ACHN (cell line): ENCODE measurements around the gene MFAP2.
"Not testable (repeated sequence)": the region's sequence is repeated elsewhere in the genome, so short reads cannot be mapped to it uniquely, and the experiment has no call there.

ENCODE experiments used
- DNase-seq: peaks from one replicate; pipeline ENCODE4 v3.0.0-alpha.2; 2015
- in situ Hi-C: cut with HindIII; loops from 2 replicates; pipeline ENCODE4 v1.10.0; 2017; ENCODE audit warnings: low sequenced_read_pairs, low pct_ligation_motif_present, low pct_unique_long_range_greater_than_20kb

Gene MFAP2

DNA sequence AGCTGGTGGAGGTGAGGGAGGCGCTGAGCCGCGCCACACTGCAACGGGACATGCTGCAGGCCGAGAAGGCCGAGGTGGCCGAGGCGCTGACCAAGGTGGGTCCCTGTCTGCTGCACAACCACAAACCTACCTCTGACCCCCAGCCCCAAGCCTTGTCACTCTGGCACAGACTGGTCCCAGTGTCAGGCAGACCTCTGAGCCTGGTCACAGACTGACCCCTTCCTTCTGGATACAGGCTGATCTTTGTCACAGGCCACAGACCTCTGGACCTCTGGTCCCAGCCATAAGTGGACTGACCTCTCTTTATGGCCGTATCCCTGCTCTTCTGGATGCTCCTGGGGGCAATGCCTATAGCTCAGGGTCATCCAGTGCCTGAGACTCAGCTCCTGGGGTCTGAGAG lies 34.9 kb downstream of the MFAP2 start:
- DNase-seq, in situ Hi-C loops: not testable (repeated sequence)

DNA sequence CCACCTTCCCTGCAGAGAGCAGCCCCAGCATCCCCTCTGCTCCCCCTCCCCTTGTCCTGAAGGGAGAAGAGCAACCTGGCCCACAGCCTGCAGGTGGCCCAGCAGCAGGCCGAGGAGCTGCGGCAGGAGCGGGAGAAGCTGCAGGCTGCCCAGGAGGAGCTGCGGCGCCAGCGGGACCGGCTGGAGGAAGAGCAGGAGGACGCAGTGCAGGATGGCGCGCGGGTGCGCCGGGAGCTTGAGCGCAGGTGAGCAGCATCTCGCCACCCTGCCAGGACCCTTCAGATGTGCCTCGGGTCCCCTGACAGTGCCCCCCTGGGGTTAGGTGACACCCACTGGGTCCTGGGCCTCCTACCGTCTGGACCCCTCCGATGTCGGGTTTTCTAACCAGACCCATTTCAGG lies 36.4 kb downstream of the MFAP2 start:
- in situ Hi-C loops: no loop called here
- no peak for DNase-seq

DNA sequence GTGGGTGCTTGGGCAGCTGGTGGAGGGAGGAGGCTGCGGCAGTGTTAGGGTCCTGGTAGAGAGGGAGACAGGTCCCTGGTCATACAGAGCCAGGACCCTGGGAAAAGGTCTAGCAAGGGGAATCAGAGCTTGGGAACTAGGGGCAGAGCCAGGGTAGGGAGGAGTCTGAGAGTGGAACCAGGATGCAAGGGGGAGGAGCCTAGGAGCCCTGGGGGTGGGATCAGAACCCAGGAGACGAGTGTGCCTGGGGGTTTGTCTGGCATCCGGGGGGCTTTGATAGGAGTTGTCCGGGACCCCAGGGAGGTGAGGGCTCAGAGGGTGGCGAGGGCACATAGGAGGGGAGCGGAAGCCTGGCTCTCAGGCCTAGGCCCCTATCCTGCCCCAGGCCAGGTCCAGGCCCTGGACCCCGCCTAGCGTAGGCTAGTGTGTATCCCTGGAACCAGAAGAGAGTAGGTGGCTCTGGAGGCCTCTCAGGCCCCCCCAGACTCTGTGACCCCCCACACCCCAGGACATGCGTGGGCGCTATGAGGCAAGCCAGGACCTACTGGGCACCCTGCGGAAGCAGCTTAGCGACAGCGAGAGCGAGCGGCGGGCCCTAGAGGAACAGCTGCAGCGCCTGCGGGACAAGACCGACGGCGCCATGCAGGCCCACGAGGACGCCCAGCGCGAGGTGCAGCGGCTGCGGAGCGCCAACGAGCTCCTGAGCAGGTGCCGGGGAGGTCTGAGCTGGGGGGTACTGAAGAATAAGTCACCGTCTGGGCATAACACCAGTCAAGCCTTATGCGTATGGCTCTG lies 40.8 kb downstream of the MFAP2 start:
- in situ Hi-C loops: not testable (repeated sequence)

DNA sequence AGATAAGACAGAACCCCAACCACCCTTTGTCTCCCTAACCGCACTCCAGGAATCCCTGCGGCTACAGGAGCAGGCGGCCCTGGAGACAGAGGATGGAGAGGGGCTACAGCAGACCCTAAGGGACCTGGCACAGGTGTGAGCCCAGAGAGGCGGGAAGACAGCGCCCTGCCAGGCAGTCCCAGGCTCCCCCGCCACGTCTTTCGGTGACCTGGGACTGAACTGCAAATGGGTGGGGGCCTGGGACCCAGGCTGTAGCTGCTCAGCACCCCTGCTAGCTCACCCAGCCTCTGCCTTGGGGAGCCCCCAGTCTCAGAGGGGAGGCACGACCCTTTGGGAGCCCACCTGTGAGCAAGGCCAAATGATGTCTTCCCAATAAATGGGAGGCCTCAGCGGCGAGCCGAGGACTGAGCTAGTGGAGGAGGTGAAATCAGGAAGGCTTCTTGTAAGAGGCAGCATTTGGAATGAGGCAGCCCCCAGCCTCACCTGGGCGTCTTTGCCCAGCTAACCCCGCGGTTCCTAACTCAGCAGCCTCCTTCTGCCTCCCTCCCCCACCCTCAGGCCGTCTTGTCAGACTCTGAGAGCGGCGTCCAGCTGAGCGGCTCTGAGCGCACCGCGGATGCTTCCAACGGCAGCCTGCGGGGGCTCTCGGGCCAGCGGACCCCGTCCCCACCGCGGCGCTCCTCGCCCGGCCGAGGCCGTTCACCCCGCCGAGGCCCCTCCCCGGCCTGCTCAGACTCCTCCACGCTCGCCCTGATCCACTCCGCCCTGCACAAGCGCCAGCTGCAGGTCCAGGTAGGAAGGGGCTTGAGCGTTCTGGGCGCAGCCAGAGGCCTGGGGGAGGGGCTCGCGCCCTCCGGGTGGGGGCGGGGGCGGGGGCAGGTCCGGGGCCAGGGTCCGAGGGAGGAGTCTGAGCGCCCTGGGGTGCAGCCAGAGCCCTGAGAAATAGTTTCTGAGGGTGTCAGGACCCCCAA lies 41.8 kb downstream of the MFAP2 start:
- in situ Hi-C loops: no loop called here
- DNase-seq: no peak

More for the DNA sequence above, 40.8 kb downstream of the MFAP2 start:
- not testable (repeated sequence) for DNase-seq

DNA sequence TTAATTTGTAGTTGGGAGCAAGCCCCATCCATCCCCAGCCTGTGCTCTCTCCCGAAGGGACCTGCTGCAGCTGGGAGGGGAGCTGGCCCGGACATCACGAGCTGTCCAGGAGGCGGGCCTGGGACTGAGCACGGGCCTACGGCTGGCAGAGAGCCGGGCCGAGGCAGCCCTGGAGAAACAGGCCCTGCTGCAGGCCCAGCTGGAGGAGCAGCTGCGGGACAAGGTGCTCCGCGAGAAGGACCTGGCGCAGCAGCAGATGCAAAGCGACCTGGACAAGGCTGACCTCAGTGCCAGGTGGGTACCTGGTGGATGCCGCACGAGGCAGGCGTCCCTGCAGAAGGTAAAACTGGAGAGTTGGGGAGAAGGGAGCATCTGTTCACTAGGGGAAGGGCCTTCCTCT lies 43.8 kb downstream of the MFAP2 start:
- in situ Hi-C loops, DNase-seq: not testable (repeated sequence)

DNA sequence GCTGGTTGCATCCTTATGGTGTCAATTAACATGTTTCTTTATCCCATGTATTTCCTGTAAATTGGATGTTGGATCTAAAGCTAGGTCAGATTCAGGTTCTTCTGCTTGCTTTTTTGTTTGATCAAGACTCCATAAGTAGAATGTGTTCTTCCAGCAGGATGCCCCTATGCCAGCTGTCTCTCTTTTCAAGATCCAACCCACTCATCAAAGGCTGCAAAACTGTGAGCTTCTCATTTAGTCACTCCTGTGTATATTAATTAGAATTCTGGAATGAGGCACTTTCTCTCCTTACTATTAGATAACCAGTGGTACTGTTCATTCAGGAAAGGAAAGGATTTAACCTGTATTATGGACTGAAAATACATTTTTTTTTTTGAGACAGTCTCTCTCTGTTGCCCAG lies 46.5 kb downstream of the MFAP2 start:
- in situ Hi-C loops: not testable (repeated sequence)

DNA sequence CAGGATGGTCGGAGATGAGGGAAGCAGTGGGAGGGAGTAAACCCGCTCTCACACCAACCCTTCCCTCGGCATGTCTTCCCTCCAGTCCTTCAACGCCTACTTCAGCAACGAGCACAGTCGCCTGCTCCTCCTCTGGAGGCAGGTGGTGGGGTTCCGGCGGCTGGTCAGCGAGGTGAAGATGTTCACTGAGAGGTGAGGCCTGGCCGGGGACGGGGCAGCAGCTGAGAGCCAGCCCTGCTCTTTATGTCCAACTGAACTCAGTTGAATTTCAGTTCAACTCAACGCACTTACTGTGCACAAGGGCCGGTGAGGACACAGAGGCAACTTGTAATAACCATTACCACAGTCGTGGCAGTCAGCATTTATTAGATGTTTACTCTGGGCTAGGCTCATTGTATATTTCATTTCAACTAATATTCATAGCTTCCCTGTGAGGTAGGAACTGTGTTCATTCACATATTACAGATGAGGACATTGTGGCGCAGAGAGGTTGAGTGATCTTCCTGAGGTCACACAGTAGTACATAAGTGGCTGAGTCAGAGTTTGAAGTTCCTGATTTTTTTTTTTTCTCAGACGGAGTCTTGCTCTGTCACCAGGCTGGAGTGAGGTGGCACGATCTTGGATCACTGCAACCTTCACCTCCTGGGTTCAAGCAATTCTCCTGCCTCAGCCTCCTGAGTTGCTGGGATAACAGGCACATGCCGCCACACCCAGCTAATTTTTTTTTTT lies 49.0 kb downstream of the MFAP2 start:
- in situ Hi-C loops, DNase-seq: not testable (repeated sequence)

More for the DNA sequence above, 46.5 kb downstream of the MFAP2 start:
- not testable (repeated sequence) for DNase-seq

DNA sequence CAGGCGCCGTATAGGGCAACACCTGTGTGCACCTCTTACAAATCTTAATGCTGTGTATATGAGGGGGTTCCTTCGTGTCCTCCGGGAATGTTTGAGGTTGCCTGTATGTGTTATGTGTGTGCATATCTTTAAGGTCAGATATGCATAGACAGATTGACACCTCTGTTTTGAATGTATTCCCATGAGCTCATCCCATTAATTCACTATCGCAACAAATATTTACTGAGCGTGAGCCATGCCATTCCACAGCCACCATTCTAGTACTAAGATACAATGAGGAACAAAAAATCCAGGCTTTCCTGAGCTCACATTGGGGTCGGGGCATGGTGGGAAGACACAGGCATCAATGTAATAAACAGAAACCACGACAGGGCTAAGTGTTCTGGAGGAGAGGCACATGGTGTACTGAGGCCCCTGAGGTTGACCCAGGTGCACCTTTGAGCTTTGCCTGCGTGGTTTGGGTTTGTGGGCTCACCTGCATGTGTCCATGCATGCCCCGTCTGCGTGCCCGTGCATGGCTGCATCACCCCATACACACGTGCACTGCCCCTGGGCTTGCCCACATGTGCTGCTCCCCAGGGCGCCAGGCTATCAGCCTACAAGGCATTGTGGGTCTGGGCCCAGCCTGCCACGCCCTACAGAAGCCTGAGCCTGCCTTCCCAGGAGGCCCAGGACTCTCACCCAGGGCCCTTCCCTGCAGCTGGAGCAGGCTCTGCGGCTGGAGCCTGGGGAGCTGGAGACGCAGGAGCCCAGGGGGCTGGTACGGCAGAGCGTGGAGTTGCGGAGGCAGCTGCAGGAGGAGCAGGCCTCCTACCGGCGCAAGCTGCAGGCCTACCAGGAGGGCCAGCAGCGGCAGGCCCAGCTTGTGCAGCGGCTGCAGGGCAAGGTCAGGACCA lies 51.0 kb downstream of the MFAP2 start:
- in situ Hi-C loops, DNase-seq: not testable (repeated sequence)

DNA sequence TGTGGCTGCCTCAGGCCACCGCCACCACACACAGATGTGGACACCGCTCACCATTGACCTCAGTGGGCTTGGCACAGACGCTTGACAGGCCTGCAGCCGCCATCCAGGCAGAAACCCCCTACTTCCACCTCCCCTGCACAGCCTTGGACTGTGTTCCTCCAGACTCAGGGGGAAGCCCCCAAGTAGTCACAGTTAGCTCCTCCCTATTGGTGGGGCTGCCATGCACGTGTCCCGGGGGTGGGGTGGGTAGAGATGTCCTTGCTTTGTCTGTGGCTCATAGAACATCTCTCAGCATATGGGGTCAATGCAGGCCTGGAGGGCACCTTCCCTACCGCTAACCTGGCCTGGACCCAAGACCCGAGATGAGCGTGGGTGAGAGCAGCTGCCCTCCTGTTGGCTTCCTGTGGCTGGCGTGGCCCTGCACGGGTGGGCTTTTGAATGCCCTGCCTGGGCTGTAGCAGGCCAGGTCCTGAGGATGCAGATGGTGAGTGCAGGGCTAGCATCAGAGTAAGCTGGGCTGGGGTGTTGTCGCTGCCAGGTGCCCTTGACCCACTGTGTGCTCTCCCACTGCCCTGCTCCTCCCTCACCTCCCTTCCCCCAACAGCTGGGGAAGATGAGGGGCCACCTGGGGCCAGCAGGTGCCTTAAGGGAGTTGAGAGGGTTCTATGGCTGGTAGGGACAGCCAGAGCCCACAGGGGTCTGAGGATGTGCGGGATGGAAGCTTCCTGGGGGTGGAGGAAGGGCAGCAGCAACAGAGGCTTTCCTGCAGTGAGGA lies 52.5 kb downstream of the MFAP2 start:
- in situ Hi-C loops: no loop called here
- no peak for DNase-seq

DNA sequence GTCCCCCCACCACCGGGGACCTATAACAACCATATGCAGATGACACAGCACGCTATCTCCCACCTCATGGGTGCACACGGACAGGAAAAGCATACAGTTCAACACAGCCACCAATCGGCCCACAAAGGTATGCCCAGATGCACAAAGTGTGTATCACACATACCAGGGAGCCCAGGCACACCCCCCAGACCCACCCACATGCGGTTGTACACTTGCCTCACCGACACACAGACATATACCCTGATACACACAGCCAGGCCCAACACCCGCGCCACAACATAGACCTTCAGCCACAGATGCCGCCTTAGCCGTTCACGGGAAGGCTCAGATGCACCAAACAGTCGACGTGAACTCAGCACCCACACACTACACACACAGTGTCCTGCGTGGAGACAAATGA lies 53.2 kb downstream of the MFAP2 start:
- DNase-seq: no peak
- in situ Hi-C loops: no loop called here

DNA sequence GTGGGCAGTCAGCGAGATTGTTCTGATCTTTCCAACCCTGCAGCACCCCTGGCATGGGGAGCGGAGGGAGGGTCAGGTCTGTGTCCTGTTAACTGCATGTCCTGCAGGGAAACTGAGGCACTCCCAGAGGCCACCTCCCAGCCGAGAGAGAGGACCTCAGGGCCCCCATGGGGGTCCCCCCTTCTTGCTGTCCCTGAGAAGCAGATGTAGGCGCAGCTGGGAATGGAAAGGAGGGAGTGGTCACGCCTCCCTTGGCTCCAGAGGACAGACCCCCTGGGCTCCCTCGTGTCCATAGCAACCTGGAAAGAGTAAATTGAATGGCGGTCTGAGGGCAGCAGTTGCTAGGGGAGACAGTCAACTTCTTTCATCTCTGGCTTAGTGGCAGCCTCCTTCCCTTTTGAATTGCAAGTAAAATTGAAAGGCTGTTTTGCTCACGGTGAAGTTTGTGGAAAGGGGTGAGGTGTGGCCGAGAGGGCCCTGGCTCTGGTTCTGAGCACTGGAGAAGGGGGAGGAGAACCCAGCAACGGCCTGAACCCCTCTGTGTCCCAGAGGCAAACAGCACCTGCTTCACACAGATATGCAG lies 53.8 kb downstream of the MFAP2 start:
- no peak for DNase-seq
- in situ Hi-C loops: no loop called here

DNA sequence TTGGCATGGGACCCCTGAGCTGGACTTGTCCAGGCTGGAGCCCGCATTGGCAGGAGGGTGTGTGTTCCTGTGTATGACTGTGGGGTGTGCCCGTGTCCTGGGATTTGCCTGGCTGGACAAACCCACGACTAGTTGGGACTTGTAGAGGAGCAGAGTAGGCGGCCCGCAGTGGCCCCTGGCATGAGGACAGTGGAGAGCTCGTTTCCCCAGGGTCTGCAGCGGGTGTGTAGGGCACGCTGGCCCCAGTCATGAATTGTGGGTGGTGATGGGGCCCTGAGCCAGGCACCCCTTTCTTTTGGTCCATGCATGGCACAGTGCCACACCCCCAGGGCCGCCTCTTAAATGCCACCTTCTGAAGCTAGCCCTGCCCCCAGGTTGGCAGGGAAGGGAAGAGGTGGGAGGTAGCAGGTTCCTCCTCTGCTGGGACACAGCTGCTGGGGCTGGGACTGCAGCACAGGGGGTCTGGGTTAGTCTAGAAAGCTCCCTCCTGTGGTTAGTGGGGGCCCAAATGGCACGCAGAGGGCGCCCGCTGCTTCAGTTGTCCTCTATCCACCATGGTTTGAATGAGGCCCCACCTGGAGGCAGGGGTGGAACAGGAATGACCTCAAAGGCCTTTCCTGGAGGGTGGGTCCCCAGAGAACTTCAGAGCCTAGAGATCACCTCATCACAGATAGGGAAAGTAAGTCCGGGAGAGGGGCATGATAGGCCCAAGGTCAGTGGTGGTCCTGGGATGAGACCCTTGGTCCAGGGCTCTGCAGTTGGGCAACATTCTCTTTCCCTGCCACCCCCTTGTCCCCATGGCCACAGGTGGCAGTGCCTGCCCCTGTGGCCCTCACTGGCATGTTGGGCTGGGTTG lies 54.6 kb downstream of the MFAP2 start:
- in situ Hi-C loops: no loop called here
- DNase-seq: no peak

DNA sequence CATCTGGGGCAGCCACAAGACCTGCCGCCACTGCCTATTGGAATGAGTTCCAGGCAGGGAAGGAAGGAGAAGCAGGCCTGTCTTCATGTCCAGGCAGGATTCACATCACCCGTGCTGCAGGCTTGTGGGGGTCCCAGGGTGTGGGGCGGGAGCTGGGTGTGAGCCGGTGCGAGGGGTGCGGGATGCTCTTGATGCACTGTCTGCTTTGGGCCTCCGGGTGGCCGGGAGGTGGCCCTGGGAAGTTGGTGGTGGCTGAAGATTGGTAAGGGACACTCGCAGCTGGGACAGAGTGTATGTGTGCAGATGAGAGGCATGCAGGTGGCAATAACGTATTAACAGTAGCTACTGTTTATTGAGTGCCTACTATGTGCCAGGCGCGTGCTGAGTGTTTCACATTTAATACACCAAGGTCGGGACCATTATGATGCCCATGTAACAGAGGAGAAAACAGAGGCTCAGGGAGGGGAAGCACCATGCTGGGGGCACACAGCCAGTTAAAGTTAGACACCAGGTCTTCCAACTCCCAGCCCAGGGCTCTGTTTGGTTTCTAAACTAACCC lies 55.4 kb downstream of the MFAP2 start:
- in situ Hi-C loops: no loop called here

More for the DNA sequence above, 55.4 kb downstream of the MFAP2 start:
- DNase-seq: no peak
